ENCODE results near the gene FOXI1.

Gene FOXI1

DNA sequence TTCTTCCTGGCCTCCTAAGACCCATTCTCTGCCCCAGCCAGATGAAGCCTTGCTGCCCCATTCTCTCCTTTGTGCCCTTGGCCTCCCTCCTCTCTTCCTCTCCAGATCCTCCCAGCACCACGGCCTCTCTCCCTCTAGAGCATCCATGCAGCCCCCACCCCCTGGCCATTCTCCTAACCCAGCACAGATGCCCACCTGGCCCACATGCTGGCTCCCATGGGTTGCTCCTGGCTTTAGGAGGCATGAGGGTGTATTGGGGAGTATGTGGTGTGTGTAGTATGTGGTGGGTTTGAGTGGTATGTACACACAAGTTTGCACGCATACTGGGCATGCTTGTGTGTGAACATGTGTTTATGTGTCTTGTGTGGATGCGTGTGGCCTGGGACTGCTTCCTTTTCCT is 47.1 kb downstream of the FOXI1 start:
- Histone ChIP-seq H3K36me3 (ENCODE audit: control insufficient read depth in 2 of 2, insufficient read depth in 1 of 2, low read length in 2 of 2) (no peaks in the 10 kb centered on the region), H3K4me3 (ENCODE audit: low read depth, low read length) (no peak overlapping the region), H3K9me3 (ENCODE audit: control insufficient read depth, insufficient read depth, low read depth, low read length) (no peaks in the 10 kb centered on the region), H3K27ac (ENCODE audit: extremely low read depth, low read depth, low read length) (no peak overlapping the region), H3K4me1 (ENCODE audit: control insufficient read depth, insufficient read depth, low read length) (no peaks in the 10 kb centered on the region)
- TF ChIP-seq ZEB2 (tag by site-specific recombination; IDR thresholded peaks at IDR 0.05) (no peak), ZNF785 (tag by site-specific recombination; IDR thresholded peaks at IDR 0.05) (no peak), ZNF600 (tag by site-specific recombination; IDR thresholded peaks at IDR 0.05) (no peak), ZNF626 (tag by site-specific recombination; IDR thresholded peaks at IDR 0.05) (no peak), ZNF837 (tag by site-specific recombination; IDR thresholded peaks at IDR 0.05) (no peak), ZNF133 (tag by site-specific recombination; IDR thresholded peaks at IDR 0.05) (no peak), ZNF426 (tag by site-specific recombination; IDR thresholded peaks at IDR 0.05) (no peak)
- ChIA-PET POLR2A (no interaction called here), CTCF (no interaction called here)

DNA sequence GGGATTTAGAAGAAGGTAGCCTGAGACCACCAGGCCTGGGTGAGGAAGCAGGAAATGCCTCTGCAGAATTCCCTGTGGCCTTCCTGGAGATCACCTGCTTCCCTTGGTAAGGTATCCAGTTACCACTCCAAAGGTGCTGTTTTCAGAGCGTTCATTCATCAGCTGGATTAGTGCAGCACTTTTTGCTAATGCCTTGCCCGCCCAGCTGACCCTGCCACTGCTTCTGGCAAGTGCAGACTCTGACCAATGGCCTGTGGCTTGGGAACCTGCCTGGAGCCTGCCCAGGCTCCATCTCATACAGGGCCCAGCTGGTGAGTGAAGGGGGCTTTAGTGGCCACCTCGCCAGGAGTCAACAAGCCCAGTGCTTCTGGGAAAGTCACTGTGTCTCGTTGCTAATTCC is 48.6 kb downstream of the FOXI1 start:
- TF ChIP-seq ZNF548 (tag by site-specific recombination; IDR thresholded peaks at IDR 0.05) (no peak), KLF1 (tag by site-specific recombination; IDR thresholded peaks at IDR 0.05) (no peak), SP3 (tag by site-specific recombination; IDR thresholded peaks at IDR 0.05) (no peak), ZNF501 (tag by site-specific recombination; IDR thresholded peaks at IDR 0.05) (no peak), ZNF670 (tag by site-specific recombination; IDR thresholded peaks at IDR 0.05; ENCODE audit: low read depth) (no peak), ZNF23 (tag by site-specific recombination; IDR thresholded peaks at IDR 0.05; ENCODE audit: borderline replicate concordance) (no peak), ZNF354C (tag by site-specific recombination; IDR thresholded peaks at IDR 0.05; ENCODE audit: borderline replicate concordance, low read depth) (no peak), ZNF76 (tag by site-specific recombination; IDR thresholded peaks at IDR 0.05; ENCODE audit: borderline replicate concordance, low read depth) (no peak), ZNF521 (tag by site-specific recombination; IDR thresholded peaks at IDR 0.05) (no peak)
- TF ChIP-seq, protein P1, sequence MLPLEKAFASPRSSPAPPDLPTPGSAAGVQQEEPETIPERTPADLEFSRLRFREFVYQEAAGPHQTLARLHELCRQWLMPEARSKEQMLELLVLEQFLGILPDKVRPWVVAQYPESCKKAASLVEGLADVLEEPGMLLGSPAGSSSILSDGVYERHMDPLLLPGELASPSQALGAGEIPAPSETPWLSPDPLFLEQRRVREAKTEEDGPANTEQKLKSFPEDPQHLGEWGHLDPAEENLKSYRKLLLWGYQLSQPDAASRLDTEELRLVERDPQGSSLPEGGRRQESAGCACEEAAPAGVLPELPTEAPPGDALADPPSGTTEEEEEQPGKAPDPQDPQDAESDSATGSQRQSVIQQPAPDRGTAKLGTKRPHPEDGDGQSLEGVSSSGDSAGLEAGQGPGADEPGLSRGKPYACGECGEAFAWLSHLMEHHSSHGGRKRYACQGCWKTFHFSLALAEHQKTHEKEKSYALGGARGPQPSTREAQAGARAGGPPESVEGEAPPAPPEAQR (tag by site-specific recombination; IDR thresholded peaks at IDR 0.05), result no peak
- TF ChIP-seq, protein P2, sequence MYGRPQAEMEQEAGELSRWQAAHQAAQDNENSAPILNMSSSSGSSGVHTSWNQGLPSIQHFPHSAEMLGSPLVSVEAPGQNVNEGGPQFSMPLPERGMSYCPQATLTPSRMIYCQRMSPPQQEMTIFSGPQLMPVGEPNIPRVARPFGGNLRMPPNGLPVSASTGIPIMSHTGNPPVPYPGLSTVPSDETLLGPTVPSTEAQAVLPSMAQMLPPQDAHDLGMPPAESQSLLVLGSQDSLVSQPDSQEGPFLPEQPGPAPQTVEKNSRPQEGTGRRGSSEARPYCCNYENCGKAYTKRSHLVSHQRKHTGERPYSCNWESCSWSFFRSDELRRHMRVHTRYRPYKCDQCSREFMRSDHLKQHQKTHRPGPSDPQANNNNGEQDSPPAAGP (tag by site-specific recombination; IDR thresholded peaks at IDR 0.05), result no peak
- Histone ChIP-seq H3K4me3 (ENCODE audit: low read depth, low read length) (no peak overlapping the region), H3K36me3 (ENCODE audit: control insufficient read depth in 2 of 2, insufficient read depth in 1 of 2, low read length in 2 of 2) (no peaks in the 10 kb centered on the region), H3K9me3 (ENCODE audit: control insufficient read depth, insufficient read depth, low read depth, low read length) (no peaks in the 10 kb centered on the region), H3K27ac (ENCODE audit: extremely low read depth, low read depth, low read length) (no peak overlapping the region), H3K4me1 (ENCODE audit: control insufficient read depth, insufficient read depth, low read length) (no peaks in the 10 kb centered on the region)
- CTCF ChIA-PET, result no interaction called here
- POLR2A ChIA-PET, result no interaction called here

DNA sequence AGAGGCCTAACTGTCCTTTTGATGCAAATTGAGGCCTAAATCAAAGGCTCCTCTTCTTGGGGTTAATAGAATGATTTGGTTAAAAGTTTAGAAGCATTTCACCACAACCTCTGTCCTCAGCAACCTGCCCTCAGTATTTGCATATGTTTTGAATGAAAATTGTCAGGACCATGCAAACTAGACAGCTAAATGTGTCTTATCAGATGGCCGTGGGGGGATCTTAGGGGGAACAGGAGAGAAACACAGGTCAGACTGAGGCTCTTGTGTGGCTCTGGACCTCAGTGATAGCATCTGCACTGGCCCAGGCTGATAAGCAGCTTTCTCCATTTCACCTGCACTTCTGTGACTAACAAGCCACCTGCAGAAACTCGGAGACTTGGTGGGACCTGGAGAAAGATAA is 49.0 kb downstream of the FOXI1 start:
- CTCF ChIA-PET, result no interaction called here
- TF ChIP-seq ZNF391 (tag by site-specific recombination; IDR thresholded peaks at IDR 0.05; ENCODE audit: borderline replicate concordance, low read depth), result no peak
- no peak for TF ChIP-seq ZBTB8A (tag by site-specific recombination; IDR thresholded peaks at IDR 0.05)
- TF ChIP-seq KLF9 (tag by site-specific recombination; IDR thresholded peaks at IDR 0.05; ENCODE audit: low read depth), result no peak
- no peak for TF ChIP-seq ZNF266 (tag by site-specific recombination; IDR thresholded peaks at IDR 0.05; ENCODE audit: low read depth)
- TF ChIP-seq, protein P3, sequence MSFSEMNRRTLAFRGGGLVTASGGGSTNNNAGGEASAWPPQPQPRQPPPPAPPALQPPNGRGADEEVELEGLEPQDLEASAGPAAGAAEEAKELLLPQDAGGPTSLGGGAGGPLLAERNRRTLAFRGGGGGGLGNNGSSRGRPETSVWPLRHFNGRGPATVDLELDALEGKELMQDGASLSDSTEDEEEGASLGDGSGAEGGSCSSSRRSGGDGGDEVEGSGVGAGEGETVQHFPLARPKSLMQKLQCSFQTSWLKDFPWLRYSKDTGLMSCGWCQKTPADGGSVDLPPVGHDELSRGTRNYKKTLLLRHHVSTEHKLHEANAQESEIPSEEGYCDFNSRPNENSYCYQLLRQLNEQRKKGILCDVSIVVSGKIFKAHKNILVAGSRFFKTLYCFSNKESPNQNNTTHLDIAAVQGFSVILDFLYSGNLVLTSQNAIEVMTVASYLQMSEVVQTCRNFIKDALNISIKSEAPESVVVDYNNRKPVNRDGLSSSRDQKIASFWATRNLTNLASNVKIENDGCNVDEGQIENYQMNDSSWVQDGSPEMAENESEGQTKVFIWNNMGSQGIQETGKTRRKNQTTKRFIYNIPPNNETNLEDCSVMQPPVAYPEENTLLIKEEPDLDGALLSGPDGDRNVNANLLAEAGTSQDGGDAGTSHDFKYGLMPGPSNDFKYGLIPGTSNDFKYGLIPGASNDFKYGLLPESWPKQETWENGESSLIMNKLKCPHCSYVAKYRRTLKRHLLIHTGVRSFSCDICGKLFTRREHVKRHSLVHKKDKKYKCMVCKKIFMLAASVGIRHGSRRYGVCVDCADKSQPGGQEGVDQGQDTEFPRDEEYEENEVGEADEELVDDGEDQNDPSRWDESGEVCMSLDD (tag by site-specific recombination; IDR thresholded peaks at IDR 0.05), result no peak
- TF ChIP-seq ZNF214 (tag by site-specific recombination; IDR thresholded peaks at IDR 0.05; ENCODE audit: borderline replicate concordance), result no peak
- TF ChIP-seq ZNF501 (tag by site-specific recombination; IDR thresholded peaks at IDR 0.05), result no peak
- TF ChIP-seq ZIC2 (tag by site-specific recombination; IDR thresholded peaks at IDR 0.05), result no peak
- TF ChIP-seq, protein P4, sequence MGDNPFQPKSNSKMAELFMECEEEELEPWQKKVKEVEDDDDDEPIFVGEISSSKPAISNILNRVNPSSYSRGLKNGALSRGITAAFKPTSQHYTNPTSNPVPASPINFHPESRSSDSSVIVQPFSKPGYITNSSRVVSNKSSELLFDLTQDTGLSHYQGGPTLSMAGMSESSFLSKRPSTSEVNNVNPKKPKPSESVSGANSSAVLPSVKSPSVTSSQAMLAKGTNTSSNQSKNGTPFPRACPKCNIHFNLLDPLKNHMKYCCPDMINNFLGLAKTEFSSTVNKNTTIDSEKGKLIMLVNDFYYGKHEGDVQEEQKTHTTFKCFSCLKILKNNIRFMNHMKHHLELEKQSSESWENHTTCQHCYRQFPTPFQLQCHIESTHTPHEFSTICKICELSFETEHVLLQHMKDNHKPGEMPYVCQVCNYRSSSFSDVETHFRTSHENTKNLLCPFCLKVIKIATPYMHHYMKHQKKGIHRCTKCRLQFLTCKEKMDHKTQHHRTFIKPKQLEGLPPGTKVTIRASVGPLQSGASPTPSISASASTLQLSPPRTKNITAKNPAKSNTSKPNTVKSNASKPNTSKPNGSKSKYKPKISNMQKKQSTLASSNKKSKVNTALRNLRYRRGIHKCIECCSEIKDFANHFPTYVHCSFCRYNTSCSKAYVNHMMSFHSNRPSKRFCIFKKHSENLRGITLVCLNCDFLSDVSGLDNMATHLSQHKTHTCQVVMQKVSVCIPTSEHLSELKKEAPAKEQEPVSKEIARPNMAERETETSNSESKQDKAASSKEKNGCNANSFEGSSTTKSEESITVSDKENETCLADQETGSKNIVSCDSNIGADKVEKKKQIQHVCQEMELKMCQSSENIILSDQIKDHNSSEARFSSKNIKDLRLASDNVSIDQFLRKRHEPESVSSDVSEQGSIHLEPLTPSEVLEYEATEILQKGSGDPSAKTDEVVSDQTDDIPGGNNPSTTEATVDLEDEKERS (tag by site-specific recombination; IDR thresholded peaks at IDR 0.05), result no peak

More for the DNA sequence above, 49.0 kb downstream of the FOXI1 start:
- POLR2A ChIA-PET, result no interaction called here
- Histone ChIP-seq H3K9me3 (ENCODE audit: control insufficient read depth, insufficient read depth, low read depth, low read length) (no peaks in the 10 kb centered on the region), H3K4me3 (ENCODE audit: low read depth, low read length) (no peak overlapping the region), H3K4me1 (ENCODE audit: control insufficient read depth, insufficient read depth, low read length) (no peaks in the 10 kb centered on the region), H3K36me3 (ENCODE audit: control insufficient read depth in 2 of 2, insufficient read depth in 1 of 2, low read length in 2 of 2) (no peaks in the 10 kb centered on the region), H3K27ac (ENCODE audit: extremely low read depth, low read depth, low read length) (no peak overlapping the region)

Measured in HEK293 (cell line).